CD14-positive monocyte (primary cell): ENCODE data around the gene MOV10. TPM values are rescaled to one million over a fixed set of nuclear protein-coding genes. Genes with fewer than 3 reads are reported as not detected.
"Not testable (repeated sequence)": the region's sequence is repeated elsewhere in the genome, so short reads cannot be mapped to it uniquely, and the experiment has no call there.

Source experiments
- DNase-seq, 3 donors: peaks; one replicate each; pipeline ENCODE4 v3.0.0-alpha.2; 2011 to 2022
- H2AFZ ChIP-seq: 2 replicates; pipeline ENCODE4 v1.6.0; 2012; ENCODE audit warnings: mild to moderate bottlenecking, low read depth, low read length, inconsistent platforms; ENCODE audit not compliant: insufficient read depth, poor library complexity, severe bottlenecking
- H3K27ac ChIP-seq, 2 donors: 1 replicate in 1 of 2; 2 replicates in 1 of 2; pipeline ENCODE4 v1.5.1; 2012 to 2013; ENCODE audit warnings: low read length in 2 of 2, control low read depth in 1 of 2, inconsistent platforms in 1 of 2, low read depth in 1 of 2, mild to moderate bottlenecking in 1 of 2
- H3K27me3 ChIP-seq, 2 donors: one replicate each; pipeline versions ENCODE4 v1.6.0 to v1.6.1; 2011 to 2013; ENCODE audit warnings: low read length in 2 of 2; ENCODE audit not compliant: control insufficient read depth in 2 of 2, insufficient read depth in 2 of 2
- H3K36me3 ChIP-seq, 2 donors: replicated peaks in 1 of 2; 1 replicate in 1 of 2; 2 replicates in 1 of 2; pipeline versions ENCODE4 v1.5.1 to v1.6.1; 2012 to 2013; ENCODE audit warnings: low read length in 2 of 2, control low read depth in 1 of 2, inconsistent platforms in 1 of 2, mild to moderate bottlenecking in 1 of 2; ENCODE audit not compliant: insufficient read depth in 2 of 2, control insufficient read depth in 1 of 2
- H3K4me1 ChIP-seq, 2 donors: 1 replicate in 1 of 2; 2 replicates in 1 of 2; pipeline versions ENCODE4 v1.5.1 to v1.6.1; 2012 to 2013; ENCODE audit warnings: low read length in 2 of 2, control low read depth in 1 of 2, inconsistent platforms in 1 of 2, mild to moderate bottlenecking in 1 of 2, moderate library complexity in 1 of 2; ENCODE audit not compliant: insufficient read depth in 2 of 2, control insufficient read depth in 1 of 2
- H3K4me2 ChIP-seq: replicated peaks from 2 replicates; pipeline ENCODE3; 2012; ENCODE audit warnings: low read length, moderate library complexity, mild to moderate bottlenecking; ENCODE audit not compliant: poor library complexity, severe bottlenecking; ENCODE audit errors: extremely low read depth
- H3K4me3 ChIP-seq, 3 experiments: fragments of 200-600 bp in 1 of 3; sonication (generic) in 1 of 3; replicated peaks in 1 of 3; 1 replicate in 2 of 3; 2 replicates in 1 of 3; pipeline ENCODE4 v1.5.1; 2011 to 2013; ENCODE audit warnings: low read length in 3 of 3, mild to moderate bottlenecking in 3 of 3, control low read depth in 2 of 3, low read depth in 2 of 3, inconsistent platforms in 1 of 3, moderate library complexity in 1 of 3
- H3K79me2 ChIP-seq: 2 replicates; pipeline ENCODE4 v1.6.0; 2012; ENCODE audit warnings: mild to moderate bottlenecking, control low read depth, inconsistent platforms, low read length, moderate library complexity; ENCODE audit not compliant: insufficient read depth
- H3K9ac ChIP-seq: 2 replicates; pipeline ENCODE4 v1.6.0; 2017; ENCODE audit warnings: low read length, mild to moderate bottlenecking; ENCODE audit not compliant: insufficient read depth, poor library complexity, severe bottlenecking
- H3K9me3 ChIP-seq, 2 donors: replicated peaks in 1 of 2; 1 replicate in 1 of 2; 2 replicates in 1 of 2; pipeline versions ENCODE4 v1.5.1 to v1.6.1; 2012 to 2013; ENCODE audit warnings: low read length in 2 of 2, control low read depth in 1 of 2; ENCODE audit not compliant: control insufficient read depth in 1 of 2, insufficient read depth in 1 of 2
- H4K20me1 ChIP-seq: 2 replicates; pipeline ENCODE4 v1.6.0; 2012; ENCODE audit warnings: mild to moderate bottlenecking, low read length, control low read depth, moderate library complexity; ENCODE audit not compliant: insufficient read depth
- H3K27ac Mint-ChIP-seq, 7 donors: one replicate each; pipeline ENCODE4 v1.8.0; 2020; ENCODE audit warnings: mild to moderate bottlenecking in 7 of 7, mixed read lengths in 7 of 7, moderate library complexity in 6 of 7, inconsistent platforms in 2 of 7
- H3K27me3 Mint-ChIP-seq, 3 donors: one replicate each; pipeline ENCODE4 v1.8.0; 2021 to 2022; ENCODE audit warnings: low read depth in 3 of 3, mild to moderate bottlenecking in 3 of 3, mixed read lengths in 3 of 3, moderate library complexity in 3 of 3, inconsistent platforms in 1 of 3
- H3K36me3 Mint-ChIP-seq, 2 donors: one replicate each; pipeline ENCODE4 v1.8.0; 2020; ENCODE audit warnings: mixed read lengths in 2 of 2, inconsistent platforms in 1 of 2, mild to moderate bottlenecking in 1 of 2
- H3K4me1 Mint-ChIP-seq: one replicate; pipeline ENCODE4 v1.8.0; 2020; ENCODE audit warnings: mild to moderate bottlenecking, mixed read lengths
- H3K4me3 Mint-ChIP-seq, 2 donors: one replicate each; pipeline ENCODE4 v1.8.0; 2020; ENCODE audit warnings: mild to moderate bottlenecking in 2 of 2, mixed read lengths in 2 of 2, moderate library complexity in 1 of 2
- H3K9me3 Mint-ChIP-seq, 7 donors: one replicate each; pipeline ENCODE4 v1.8.0; 2020 to 2022; ENCODE audit warnings: mixed read lengths in 7 of 7, mild to moderate bottlenecking in 6 of 7, moderate library complexity in 6 of 7, inconsistent platforms in 2 of 7
- CTCF ChIP-seq: fragments of 200-600 bp; IDR thresholded peaks from one replicate; pipeline ENCODE4 v1.8.0; 2022; ENCODE audit warnings: antibody characterized with exemption, mild to moderate bottlenecking
- WGBS: methylation state at CpG from one replicate; pipeline ENCODE4 v1.1.5; 2013; ENCODE audit warnings: missing lambda C conversion rate; ENCODE audit not compliant: insufficient coverage; 5-methylcytosine and 5-hydroxymethylcytosine counted together
- intact Hi-C, 2 donors: fragments of 100-400 bp; cut with micrococcal nuclease; formaldehyde crosslinking; loops; one replicate each; pipeline versions ENCODE4 v1.15.0 to v1.15.1; 2023
- polyA plus RNA-seq, 3 donors: library from polyadenylated mRNA; depleted of rRNA in 1 of 3; unstranded in 2 of 3; stranded (reverse) in 1 of 3; fragments of 300-500 nt in 2 of 3; fragments of >200 nt in 1 of 3; fragmentation: Illumina TruSeq in 2 of 3; gene quantifications; 1 replicate in 2 of 3; 2 replicates in 1 of 3; pipeline ENCODE4 v1.2.3, GENCODE V29; 2012 to 2021

Gene MOV10
- polyA plus RNA-seq, 3 donors = 12.0 to 61.2 (median 13.6) TPM

GRCh38 chr1:112637254-112638109 is 37.0 kb upstream of the MOV10 start:
- Histone ChIP-seq H3K27ac (peak overlapping the region in 1 of 2 donors; percentile 80), H4K20me1 (peaks cover 90% of the 10 kb centered on the region), H3K4me1 (peaks cover 16 to 42% of the 10 kb centered on the region in 2 donors), H3K36me3 (peaks cover 0 to 5% of the 10 kb centered on the region in 2 donors), H3K9me3 (no peaks in the 10 kb centered on the region), H3K9ac (no peak overlapping the region), H3K27me3 (no peaks in the 10 kb centered on the region), H3K4me2 (no peak overlapping the region), H3K4me3 (no peak overlapping the region), H2AFZ (no peak overlapping the region), H3K79me2 (peaks cover 91% of the 10 kb centered on the region)
- no peak for DNase-seq
- Mint-ChIP-seq H3K27me3 (no peaks in the 10 kb centered on the region), H3K36me3 (peaks cover 11 to 15% of the 10 kb centered on the region in 2 donors), H3K9me3 (peaks cover 0 to 3% (median 0%) of the 10 kb centered on the region in 7 donors), H3K4me3 (no peak overlapping the region), H3K27ac (peak overlapping the region in 6 of 7 donors; percentile 53 to 87 (median 70)), H3K4me1 (peaks cover 39% of the 10 kb centered on the region)
- WGBS = 100% methylated on average over 1 of the region's 4 CpGs
- intact Hi-C loops = no loop called here
- TF ChIP-seq CTCF = no peak

- H4K20me1 ChIP-seq = peaks cover 90% of the 10 kb centered on the region
- H3K9ac ChIP-seq = no peak overlapping the region
- peaks cover 91% of the 10 kb centered on the region for H3K79me2 ChIP-seq
- no peak overlapping the region for H3K4me2 ChIP-seq
- Mint-ChIP-seq H3K4me1 (peaks cover 36% of the 10 kb centered on the region), H3K9me3 (peaks cover 0 to 3% (median 0%) of the 10 kb centered on the region in 7 donors), H3K36me3 (peaks cover 12 to 15% of the 10 kb centered on the region in 2 donors), H3K27ac (peak overlapping the region in 5 of 7 donors; percentile 21 to 87 (median 66)), H3K27me3 (no peaks in the 10 kb centered on the region), H3K4me3 (no peak overlapping the region)
- H3K27ac ChIP-seq = peak overlapping the region in 1 of 2 donors; percentile 80
- 100% methylated on average over 1 of the region's 1 CpG for WGBS
- TF ChIP-seq CTCF = no peak
- no peaks in the 10 kb centered on the region for H3K9me3 ChIP-seq
- DNase-seq = no peak
- no peaks in the 10 kb centered on the region for H3K27me3 ChIP-seq
- intact Hi-C loops = no loop called here
- H3K4me3 ChIP-seq = no peak overlapping the region
- peaks cover 0 to 5% of the 10 kb centered on the region in 2 donors for H3K36me3 ChIP-seq
- peaks cover 16 to 38% of the 10 kb centered on the region in 2 donors for H3K4me1 ChIP-seq
- H2AFZ ChIP-seq = no peak overlapping the region
These were observed 36.4 kb upstream of the MOV10 start for GRCh38 chr1:112638110-112638428.

GRCh38 chr1:112640437-112640836 is 34.0 kb upstream of the MOV10 start:
- H3K27me3 Mint-ChIP-seq, H3K4me2 ChIP-seq, H3K9me3 Mint-ChIP-seq, H3K9me3 ChIP-seq, H3K4me3 ChIP-seq, H3K4me3 Mint-ChIP-seq, H3K27me3 ChIP-seq, H3K27ac ChIP-seq, H3K9ac ChIP-seq, intact Hi-C loops, DNase-seq, H2AFZ ChIP-seq: not testable (repeated sequence)
- H3K4me1 Mint-ChIP-seq = peaks cover 16% of the 10 kb centered on the region
- Histone ChIP-seq H3K79me2 (peaks cover 91% of the 10 kb centered on the region), H3K4me1 (peaks cover 8 to 16% of the 10 kb centered on the region in 2 donors), H3K36me3 (peaks cover 12 to 26% of the 10 kb centered on the region in 2 donors), H4K20me1 (peaks cover 90% of the 10 kb centered on the region)
- peaks cover 13 to 22% of the 10 kb centered on the region in 2 donors for H3K36me3 Mint-ChIP-seq
- WGBS = 92% methylated on average over 19 of the region's 23 CpGs
- H3K27ac Mint-ChIP-seq = peak overlapping the region in 1 of 7 donors; percentile 85
